DMS79 (cell line): ENCODE data around the gene IRX4.
"Not testable (repeated sequence)": the region's sequence is repeated elsewhere in the genome, so short reads cannot be mapped to it uniquely, and the experiment has no call there.

Source experiments
- DNase-seq: peaks from one replicate; lab custom pipeline; 2025; lab: John Stamatoyannopoulos, UW

The IRX4 gene

DNA sequence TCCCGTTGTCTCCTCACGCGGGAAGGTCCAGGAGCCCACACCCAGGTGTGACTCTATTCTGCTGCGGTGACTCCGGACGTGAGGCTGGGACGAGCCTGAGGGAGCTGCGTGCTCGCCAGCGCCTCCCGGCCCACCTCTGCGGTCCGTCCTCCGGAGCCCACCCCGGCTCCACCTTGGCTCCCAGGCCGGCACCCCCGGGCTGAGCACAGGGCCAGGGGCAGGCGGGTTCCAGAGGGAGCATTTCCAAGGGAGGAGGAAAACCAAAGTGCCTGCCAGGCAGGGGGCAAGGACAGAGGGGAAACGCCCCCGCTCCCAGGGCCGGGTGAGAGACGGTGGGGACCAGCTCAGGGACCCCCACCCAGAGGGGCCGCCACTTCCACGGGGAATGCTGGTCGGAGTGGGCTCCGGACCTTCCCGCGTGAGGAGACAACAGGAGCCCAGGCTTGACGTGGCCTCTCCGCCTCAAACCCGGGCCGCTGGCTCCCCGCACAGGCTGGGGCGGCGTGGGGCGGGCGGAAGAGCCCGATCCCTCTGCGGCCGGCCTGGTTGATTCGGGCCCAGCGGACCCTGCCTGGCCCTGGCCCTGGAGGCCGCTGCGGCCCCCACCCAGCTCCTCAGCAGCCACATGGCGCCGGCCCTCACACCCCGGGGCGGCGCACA is 26.0 kb downstream of the IRX4 start:
- DNase-seq = no peak

DNA sequence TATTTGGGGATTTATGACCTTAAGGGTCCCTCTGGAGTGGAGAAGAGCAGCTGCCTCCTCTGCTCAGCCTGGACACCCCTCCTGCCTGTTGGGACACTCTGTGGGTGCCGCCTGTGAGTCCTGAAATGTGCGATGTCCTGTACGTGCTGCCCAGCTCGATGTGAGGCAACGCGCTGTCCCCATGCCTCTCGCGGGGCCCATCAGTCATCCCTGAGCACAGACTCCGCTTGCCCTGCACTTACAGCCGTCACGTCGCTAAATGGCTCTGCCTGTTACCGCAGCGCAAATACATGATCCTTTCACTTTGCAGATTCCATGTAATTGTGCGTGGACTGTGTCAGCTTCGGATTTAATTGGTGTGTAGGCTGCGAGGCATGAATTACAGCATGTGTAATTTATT is 27.1 kb downstream of the IRX4 start:
- no peak for DNase-seq

DNA sequence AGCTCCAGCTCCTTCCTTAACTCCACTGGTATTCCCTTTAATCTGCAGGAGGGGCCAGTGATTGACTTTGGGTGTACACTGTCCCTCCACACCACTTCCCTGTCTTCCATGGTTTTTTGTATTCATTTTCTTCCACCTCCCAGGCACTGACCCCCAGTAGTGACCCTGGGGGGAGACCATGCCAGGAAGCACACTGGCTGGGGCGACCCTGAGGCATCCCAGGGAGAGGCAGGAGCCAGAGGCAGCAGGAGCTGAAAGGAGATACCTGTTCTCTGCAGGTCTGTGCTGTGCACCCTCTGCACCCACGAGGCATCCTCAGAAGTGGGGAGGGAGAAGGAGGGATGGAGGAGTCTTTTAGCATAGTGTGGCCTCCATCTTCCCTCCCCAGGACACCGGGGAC is 27.6 kb downstream of the IRX4 start:
- DNase-seq = no peak

DNA sequence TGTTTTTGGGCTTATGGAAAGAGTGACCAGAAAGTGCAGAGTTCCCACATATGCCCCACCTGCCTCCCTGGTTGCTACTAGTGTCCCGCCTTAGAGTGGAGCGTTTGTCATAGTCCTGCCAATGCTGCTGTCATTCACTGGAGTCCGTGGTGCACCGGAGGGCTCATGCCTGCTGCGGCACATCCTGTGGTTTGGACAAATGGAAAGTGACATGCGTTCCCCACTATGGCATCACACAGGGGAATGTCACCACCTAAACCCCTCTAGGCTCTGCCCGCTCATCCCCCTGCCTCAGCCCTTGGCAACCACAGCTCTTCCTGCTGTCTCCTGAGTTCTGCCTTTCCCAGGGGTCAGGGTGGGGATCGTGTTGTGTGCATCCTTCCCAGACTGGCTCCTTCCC is 29.2 kb downstream of the IRX4 start:
- no peak for DNase-seq

DNA sequence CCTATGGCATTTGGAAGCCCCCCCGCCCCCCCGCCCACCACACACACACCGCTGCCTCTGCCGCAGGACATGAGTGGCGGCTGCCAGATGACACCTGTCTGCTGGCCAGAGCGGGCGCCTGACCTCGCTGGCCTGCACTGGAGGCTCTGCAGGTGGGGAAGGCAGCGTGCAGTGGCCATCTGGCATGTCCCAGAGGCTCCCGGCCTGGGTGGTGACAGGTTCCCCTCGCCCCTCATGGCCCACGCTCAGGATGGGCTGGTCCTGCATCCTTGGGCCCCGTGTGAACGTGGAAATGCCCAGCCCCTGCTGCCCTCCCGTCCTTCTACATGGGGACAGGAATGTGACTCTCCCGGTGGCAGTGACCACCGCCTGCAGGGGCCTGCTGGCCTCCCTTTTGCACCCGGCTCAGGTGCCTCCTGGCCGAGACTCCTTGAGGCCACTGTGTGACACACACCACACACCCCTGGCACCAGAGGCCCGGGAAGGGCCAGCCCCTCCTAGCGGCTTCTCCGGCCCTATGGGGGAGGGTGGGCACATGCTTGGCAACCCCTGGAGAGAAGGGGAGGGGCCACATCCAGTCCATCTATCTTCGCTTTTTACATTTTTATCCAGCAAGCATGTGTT is 30.3 kb downstream of the IRX4 start:
- DNase-seq = no peak

DNA sequence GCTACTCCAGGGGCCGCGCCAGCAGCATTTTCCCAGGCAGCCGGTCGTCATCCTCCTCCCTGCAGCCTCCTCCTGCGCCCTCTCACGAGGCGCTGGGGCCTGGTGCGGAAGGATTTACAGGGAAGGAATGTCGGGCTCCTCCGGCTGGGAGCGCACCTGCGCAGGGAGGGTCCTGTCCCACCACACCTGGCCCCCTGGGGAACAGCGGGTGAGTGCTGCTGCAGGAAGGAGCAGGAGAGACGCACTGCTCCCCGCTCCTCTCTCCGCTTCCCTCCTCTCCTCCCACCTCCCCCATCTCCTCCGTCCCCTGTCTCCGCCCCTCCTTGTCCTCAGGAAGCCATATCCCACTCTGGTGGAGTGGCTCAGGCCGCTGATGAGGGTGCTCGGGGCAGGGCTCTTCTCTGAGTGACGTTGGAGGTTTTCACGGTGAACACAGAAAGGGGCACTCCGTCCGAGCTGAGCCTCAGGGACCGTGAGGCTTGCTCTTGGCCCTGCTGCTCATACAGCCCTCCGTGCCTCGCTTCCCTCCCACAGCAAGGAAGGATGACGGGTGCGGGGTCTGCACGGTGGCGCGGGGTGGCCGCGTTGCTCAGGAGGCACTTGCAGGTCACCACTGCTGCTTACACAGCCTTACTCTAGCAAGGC is 31.3 kb downstream of the IRX4 start:
- DNase-seq = peak; percentile 84

DNA sequence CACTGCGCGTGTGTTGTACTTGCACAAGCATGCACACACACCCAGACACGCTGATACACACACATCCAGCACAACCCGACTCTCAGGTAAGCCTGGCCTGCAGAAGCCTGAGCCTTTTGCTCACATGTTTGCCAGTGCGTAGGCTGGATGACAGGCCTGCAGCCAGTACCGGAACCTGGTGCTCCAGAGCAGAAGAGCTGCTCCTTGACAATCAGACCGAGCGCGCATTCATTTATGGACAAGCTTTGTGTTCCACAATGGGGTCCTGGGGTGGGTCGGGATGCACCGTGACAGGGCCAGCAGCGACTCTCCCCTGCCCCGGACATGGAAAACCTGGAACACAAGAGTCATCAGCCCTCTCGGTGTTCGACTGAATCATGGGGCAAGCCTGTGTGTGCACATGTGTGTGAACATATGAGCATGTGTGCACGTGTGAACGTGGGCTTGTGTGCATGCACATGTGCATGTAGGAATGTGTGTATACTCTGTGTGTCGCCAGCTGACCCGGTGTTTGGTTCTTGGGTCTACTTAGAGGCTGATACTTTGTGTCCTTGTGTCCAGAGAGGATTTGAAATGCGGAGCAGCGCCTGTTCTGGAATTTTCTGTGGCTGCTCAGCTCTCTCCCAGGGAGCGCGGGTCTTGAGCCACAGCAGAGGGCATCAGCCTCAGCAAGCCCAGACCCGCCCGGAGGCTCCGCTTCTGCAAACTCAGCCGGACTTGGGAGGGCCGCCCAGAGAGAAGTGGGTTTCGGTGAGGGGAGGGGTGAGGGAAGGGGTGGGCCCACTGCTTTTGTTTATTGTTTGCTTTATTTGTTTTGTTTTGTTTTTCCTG is 32.2 kb downstream of the IRX4 start:
- no peak for DNase-seq

DNA sequence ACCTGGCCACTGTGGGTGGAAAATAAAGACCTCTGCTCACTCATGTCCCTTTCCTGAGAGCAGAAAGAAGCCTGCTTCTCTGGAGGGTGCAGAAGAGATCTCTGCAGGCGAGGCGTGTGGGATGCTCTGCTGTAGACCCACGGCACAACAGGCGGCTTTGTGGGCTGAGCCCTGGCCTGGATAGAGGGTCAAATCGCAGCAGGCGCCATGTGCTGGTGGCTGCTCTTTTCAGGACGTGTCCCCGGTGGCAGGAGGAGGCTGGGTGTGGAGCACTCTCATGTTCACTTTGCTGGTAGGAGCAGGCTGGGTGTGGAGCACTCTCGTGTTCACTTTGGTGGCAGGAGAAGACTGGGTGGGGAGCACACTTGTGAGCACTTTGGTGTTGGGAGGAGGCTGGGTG is 35.1 kb downstream of the IRX4 start:
- DNase-seq = no peak

DNA sequence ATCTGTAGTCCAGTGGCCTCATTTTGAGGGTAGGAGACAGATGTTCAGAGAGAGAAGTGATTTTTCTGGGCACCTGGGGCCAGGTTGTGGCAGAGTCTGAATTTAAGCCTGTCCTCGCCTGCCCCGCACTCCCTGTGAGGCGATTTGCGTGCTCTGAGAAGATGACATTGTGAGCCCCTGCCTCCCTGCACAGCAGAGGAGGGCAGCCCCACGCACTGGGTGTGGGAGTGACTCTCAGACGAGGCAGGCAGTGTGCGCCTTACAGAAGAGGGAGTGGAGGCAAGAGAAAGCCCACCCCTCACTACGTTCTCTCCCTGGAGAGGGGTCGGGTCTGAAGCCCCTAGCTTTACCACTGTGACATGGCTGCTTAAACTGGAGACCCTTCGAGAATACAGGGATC is 35.7 kb downstream of the IRX4 start:
- DNase-seq = no peak

DNA sequence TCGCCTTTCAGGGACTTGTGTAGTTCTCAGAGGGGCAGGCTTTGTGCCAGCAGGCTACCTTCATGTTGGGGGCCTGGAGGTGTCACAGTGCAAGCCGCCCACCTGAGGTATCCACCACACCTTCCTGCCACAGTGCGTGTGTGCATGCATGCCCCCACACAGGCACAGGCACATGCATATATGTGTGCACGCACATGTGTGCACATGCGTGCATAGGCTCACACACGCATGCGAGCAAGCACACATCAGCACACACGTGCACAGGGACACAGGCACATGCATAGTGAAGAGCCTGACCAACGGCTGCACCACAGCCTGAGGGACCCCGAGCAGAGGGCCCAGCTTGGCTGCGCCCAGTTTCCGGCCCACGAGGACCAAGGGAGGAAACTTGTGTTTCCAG is 36.1 kb downstream of the IRX4 start:
- no peak for DNase-seq

DNA sequence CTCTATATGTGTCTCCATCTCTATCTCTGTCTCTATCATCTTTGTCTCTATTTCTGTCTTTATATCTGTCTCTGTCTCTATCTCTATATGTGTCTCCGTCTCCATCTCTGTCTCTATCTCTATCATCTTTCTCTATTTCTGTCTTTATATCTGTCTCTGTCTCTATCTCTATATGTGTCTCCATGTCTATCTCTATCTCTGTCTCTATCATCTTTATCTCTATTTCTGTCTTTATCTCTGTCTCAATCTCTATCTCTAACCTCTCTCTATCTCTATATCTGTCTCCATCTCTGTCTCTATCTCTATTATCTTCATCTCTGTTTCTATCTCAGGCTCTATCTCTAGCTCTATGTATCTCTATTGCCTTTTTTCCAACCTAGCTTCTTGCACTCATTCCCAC is 37.0 kb downstream of the IRX4 start:
- DNase-seq = no peak

DNA sequence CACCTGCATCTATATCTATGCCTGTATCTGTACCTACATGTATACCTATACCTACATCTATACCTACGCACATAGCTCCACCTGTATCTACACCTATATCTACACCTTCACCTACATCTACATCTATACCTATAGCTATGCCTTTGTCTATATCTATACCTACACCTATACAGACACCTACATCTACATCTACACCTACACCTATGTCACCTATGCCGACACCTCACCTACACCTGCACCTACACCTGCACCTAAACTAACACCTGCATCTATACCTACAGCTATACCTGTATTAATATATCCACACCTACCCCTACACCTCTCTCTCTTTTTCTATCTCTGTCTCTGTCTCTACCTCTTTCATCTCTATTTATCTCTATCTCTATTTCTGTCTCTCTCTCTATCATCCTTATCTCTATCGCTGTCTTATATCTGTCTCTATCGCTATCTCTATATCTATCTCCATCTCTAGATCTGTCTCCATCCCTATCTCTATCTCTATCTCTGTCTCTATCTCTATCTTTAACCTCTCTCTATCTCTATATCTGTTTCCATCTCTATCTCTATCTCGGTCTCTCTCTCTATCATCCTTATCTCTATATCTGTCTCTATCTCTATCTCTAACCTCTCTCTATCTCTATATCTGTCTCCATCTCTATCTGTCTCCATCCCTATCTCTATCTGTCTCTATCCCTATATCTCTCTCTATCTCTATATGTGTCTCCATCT is 37.9 kb downstream of the IRX4 start:
- no peak for DNase-seq

DNA sequence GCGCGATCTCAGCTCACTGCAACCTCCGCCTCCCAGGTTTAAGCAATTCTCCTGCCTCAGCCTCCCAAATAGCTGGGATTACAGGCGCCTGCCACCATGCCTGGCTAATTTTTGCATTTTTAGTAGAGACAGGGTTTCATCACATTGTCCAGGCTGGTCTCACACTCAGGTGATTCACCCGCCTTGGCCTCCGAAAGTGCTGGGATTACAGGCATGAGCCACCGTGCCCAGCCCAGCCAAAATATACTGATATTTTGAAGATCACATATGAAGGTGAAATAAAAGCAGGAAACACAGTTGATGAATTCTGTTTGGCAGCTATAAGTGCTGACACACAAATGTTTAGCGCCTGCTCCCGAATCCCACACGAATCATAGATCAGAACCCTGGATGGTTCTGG is 39.0 kb downstream of the IRX4 start:
- DNase-seq = not testable (repeated sequence)

DNA sequence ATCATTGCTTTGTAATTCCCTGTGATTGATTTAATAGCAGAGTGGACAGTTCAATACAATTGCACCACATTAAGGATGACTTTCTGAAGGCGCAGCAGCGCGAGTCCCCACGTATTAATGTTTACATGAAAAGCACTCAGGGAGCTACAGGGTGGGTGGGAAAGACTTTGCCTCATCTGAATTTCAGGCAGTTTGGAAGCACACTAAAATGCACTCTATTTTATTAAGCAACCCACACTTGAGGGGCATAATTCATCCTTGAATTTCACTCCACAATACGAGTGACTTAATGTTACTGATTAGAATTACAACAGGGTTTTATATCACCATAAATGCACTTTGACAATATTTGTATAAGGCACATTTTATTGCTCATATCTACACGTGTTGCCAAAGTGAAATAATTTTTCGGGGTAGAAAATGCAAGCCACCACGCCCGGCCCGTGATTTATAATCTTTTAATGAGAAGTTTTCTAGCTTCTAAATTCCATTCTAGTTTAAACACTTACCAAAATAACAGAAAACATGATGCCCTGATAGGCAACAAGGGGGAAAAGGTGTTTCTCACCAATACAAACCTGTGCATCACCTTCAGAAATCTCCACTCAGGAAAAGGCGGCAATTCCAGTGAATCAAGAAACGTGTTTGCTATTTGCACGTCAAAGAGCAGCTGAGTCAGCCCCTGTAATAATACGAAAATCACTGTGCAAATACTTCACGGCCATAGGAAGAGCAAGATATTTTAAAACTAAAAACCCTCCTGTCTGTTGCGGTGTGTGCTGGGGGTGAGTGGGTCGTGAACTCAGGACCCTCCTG is 40.5 kb downstream of the IRX4 start:
- no peak for DNase-seq

DNA sequence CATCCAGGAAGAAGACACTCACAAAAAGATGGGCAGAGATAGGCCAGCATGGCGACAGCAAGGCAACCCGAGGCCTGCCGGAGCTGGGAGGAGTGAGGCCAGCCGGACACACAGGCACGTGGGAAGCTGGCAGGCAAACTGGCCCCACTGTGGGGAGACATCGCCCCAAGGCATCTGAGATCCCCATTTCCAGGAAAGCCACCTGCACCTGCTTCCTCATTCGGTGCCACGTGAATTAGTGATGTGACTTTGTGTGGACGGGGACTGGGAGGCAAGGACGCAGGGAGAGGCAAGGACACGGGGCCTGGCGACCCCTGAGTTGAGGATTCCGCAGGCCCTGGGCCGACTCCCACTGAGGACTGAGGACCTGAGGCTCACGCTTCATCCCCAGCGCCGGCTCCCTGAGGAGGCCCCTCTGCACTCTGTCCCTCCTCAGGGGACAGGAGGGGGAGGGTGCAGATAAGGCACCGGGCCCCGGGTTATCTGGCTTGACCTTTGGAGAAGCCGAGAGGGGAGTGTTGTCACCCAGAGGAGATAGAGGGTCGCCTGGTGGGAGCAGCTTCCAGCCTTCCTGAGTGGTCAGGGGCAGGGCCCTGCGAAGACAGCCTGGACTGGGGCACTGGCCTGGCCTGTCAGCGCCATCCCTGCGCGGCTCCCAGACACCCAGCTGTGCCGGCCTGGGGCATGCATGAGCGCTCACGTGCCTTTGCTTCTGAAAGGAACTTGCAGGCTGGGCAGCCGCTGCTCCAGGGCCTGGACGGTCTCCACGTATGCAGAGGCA is 41.8 kb downstream of the IRX4 start:
- no peak for DNase-seq

DNA sequence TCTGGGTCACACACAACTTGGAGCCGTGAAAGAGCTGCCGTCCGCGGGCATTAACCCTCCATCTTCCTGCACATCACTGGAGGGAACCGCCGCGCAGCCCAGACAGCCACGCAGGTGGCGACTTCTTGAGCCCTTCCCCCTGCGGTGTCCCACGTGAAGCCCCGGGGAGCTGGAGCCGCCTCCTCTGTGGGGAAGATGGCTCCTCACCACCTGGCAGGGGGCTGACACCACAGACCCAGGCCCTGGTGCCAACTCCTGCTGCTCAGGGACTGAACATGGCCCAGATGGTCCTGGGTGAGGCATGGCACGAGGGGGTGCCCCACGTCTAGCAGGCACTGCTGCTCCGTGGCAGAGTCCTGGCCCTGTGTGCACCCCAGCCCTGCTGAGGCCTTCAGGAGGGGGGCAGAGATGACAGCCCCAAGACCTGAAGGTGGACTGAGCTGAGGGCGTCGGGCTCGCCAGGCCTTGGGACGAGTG is 42.6 kb downstream of the IRX4 start:
- no peak for DNase-seq

DNA sequence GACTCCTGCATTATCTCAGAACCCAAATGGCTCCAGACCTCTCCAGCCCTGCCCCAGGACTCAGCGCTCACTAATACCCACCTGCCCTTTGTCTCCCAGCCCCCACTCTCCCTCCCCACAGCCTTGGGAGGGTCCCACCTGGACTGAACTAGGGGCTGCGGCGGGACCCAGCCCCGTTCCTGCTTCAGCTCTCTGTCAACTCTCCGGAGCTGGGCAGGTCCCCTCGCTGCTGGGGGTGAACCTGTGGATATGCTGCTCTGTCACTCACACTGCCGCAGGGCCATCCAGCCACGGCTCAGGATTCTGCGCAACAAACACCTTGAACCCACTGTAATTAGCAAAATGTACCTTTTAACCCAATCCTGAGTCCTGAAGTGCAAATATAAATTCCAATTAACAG is 44.7 kb downstream of the IRX4 start:
- DNase-seq = no peak

DNA sequence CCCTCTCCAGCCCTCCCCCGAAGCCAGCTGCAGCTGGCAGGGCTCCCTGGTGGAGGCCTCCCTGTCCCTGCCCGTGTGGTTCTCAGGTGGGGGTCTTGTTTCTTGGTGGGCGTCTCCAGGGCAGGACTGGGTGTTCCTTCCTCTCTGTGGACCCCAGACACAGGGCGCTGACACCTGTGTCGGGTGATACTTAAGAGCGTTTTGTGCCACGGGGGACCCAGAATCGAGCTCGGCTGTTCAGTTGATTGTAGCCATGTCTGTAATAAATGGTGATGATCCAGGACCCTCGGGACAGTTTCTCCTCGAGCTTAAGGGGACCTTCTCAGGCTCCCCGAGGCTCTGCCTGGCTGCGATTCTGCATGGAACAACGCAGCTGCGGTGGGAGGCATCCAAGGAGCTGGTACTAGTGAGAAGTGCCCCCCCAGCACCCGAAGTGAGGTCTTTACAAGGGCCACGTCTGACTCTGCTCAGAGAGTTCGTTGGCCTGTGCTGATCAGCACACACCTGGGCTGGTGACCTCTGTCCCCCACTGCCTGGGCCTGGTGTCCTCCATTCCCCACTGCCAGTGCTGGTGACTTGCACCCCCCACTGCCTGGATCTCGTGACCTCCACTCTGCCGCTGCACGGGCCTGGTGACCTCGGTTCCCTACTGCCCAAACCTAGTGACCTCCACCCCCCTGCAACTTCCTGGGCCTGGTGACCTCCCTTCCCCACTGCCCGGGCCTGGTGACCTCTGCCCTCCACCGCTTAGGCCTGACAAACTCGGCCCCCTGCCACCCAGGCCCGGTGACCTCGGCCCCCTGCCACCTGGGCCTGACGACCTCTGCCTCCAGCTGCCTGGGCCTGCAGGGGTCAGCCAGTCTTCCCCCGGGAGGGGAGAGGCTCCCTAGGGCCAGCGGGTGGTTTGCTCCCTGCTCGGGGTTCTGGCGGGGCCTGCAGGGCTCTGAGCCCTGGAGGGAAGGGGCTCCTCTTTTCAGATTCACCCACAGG is 45.5 kb downstream of the IRX4 start:
- DNase-seq = no peak
